AG04450 (cell line): ENCODE results near the gene LAX1. TPM values are rescaled to one million over a fixed set of nuclear protein-coding genes. Genes with fewer than 3 reads are reported as not detected.

Source experiments
- CTCF ChIA-PET: fragments of 300-600, 350-600 bp; formaldehyde crosslinking; extraction: SDS; loops from one replicate; lab custom pipeline; 2022; ENCODE audit warnings: antibody characterized with exemption, inconsistent platforms; lab: Charles Lee
- POLR2A ChIA-PET: fragments of 350-600 bp; formaldehyde crosslinking; extraction: SDS; loops from one replicate; lab custom pipeline; 2021; ENCODE audit warnings: antibody characterized with exemption, inconsistent platforms; lab: Yijun Ruan, JAX
- DNase-seq: peaks from one replicate; pipeline ENCODE4 v3.0.0-alpha.2; 2011; ENCODE audit warnings: low read depth, low spot score
- H3K27ac ChIP-seq: one replicate; pipeline ENCODE4 v1.5.1; 2012; ENCODE audit warnings: low read depth, low read length, control low read depth
- H3K27me3 ChIP-seq: one replicate; pipeline ENCODE4 v1.6.0; 2012; ENCODE audit warnings: low read length; ENCODE audit not compliant: control insufficient read depth, insufficient read depth
- H3K4me3 ChIP-seq: 2 replicates; pipeline ENCODE4 v1.5.1; 2011; ENCODE audit warnings: mild to moderate bottlenecking, low read depth, low read length, control low read depth
- H3K9me3 ChIP-seq: 2 replicates; pipeline ENCODE4 v1.5.1; 2012; ENCODE audit warnings: low read length; ENCODE audit not compliant: control insufficient read depth, insufficient read depth
- polyA plus RNA-seq: library from polyadenylated mRNA; depleted of rRNA; stranded (reverse); fragments of >200 nt; gene quantifications from 2 replicates; pipeline ENCODE4 v1.2.3, GENCODE V29; 2011
- TF ChIP-seq, protein P1 (sequence below): IDR thresholded peaks from 2 replicates; pipeline ENCODE4 v1.5.1; 2011; ENCODE audit warnings: low read depth, low read length, control low read depth, inconsistent platforms

Gene LAX1
- polyA plus RNA-seq, 1 experiment: not detected

DNA sequence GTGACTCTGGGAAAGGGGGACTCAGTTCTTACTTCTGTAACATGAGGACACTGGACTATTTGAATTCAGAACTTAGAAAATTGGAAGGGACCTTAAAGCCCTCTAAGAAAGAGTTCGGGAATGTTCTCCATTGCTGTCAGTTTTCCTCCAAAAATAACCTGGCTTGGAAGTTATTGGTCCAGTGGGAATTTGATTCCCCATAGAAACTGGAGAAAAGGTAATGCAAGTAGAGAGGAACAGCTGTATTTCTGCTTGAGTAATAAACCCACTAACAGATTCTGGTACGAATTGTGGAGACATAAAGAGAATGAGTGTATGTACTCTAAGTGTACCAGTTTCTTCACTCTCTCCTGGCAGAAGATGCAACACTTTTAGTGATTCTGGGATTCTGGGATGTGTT lies 32.2 kb downstream of the LAX1 start:
- no peak for DNase-seq
- no peaks in the 10 kb centered on the region for H3K9me3 ChIP-seq
- no peak overlapping the region for H3K27ac ChIP-seq
- POLR2A ChIA-PET: no interaction called here
- CTCF ChIA-PET: no interaction called here
- no peaks in the 10 kb centered on the region for H3K27me3 ChIP-seq
- TF ChIP-seq, protein P1, sequence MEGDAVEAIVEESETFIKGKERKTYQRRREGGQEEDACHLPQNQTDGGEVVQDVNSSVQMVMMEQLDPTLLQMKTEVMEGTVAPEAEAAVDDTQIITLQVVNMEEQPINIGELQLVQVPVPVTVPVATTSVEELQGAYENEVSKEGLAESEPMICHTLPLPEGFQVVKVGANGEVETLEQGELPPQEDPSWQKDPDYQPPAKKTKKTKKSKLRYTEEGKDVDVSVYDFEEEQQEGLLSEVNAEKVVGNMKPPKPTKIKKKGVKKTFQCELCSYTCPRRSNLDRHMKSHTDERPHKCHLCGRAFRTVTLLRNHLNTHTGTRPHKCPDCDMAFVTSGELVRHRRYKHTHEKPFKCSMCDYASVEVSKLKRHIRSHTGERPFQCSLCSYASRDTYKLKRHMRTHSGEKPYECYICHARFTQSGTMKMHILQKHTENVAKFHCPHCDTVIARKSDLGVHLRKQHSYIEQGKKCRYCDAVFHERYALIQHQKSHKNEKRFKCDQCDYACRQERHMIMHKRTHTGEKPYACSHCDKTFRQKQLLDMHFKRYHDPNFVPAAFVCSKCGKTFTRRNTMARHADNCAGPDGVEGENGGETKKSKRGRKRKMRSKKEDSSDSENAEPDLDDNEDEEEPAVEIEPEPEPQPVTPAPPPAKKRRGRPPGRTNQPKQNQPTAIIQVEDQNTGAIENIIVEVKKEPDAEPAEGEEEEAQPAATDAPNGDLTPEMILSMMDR: no peak
- H3K4me3 ChIP-seq: peak overlapping the region; percentile 71

- TF ChIP-seq, protein P1: peak; percentile 20; the same call in 1 of the 2 replicates
- Histone ChIP-seq H3K4me3 (no peak overlapping the region), H3K27ac (no peak overlapping the region), H3K27me3 (no peaks in the 10 kb centered on the region), H3K9me3 (no peaks in the 10 kb centered on the region)
- no peak for DNase-seq
- ChIA-PET POLR2A (interaction anchor here (0.8 kb wide), 1 partner anchor 49 kb away, joined by 3 read pairs; no protein-coding TSS in a partner anchor), CTCF (no interaction called here)
These were observed 33.1 kb downstream of the LAX1 start for GRCh38 chr1:203797948-203798655.

DNA sequence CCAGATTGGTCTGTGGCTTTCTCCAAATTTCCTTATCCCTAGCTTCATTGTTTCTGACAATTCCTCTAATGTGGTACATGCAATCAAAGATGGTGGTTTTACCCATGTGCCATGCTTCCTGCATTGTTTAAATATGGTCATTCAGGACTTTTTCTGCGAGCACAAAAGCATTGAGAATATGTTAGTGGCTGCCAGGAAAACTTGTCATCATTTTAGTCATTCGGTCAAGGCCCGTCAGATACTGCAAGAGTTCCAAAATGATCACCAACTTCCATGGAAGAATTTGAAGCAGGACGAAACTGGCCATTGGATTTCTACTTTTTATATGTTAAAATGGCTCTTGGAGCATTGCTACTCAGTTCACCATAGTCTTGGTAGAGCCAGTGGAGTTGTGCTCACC lies 34.2 kb downstream of the LAX1 start:
- ChIA-PET CTCF (no interaction called here), POLR2A (no interaction called here)
- H3K27ac ChIP-seq: no peak overlapping the region
- TF ChIP-seq, protein P1: no peak
- no peak overlapping the region for H3K4me3 ChIP-seq
- H3K27me3 ChIP-seq: no peaks in the 10 kb centered on the region
- no peak for DNase-seq
- H3K9me3 ChIP-seq: no peaks in the 10 kb centered on the region

DNA sequence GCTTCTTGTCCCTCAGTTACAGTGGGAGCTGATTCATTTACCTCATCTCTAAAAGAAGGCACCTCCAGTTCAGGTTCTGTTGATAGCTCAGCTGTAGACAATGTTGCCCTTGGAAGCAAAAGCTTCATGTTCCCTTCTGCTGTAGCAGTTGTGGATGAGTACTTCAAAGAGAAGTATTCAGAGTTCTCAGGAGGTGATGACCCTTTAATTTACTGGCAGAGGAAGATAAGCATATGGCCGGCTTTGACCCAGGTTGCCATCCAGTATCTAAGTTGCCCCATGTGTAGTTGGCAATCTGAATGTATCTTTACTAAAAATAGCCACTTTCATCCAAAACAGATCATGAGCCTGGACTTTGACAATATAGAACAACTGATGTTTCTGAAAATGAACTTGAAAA lies 35.0 kb downstream of the LAX1 start:
- CTCF ChIA-PET: no interaction called here

GRCh38 chr1:203805689-203806088 lies 40.7 kb downstream of the LAX1 start:
- TF ChIP-seq, protein P1: no peak
- no peaks in the 10 kb centered on the region for H3K9me3 ChIP-seq
- no peak overlapping the region for H3K4me3 ChIP-seq
- POLR2A ChIA-PET: no interaction called here
- H3K27me3 ChIP-seq: no peaks in the 10 kb centered on the region
- H3K27ac ChIP-seq: no peak overlapping the region
- no peak for DNase-seq
- CTCF ChIA-PET: no interaction called here

More for the DNA sequence above, 35.0 kb downstream of the LAX1 start:
- H3K4me3 ChIP-seq: no peak overlapping the region
- TF ChIP-seq, protein P1: no peak
- DNase-seq: no peak
- H3K27ac ChIP-seq: no peak overlapping the region
- no peaks in the 10 kb centered on the region for H3K9me3 ChIP-seq
- POLR2A ChIA-PET: no interaction called here
- H3K27me3 ChIP-seq: no peaks in the 10 kb centered on the region
